GM12801 (cell line): ENCODE results near the gene ODF4.

Experiments used
- CTCF ChIP-seq: IDR thresholded peaks from one replicate; pipeline ENCODE4 v1.5.1; 2011; ENCODE audit warnings: control low read depth; ENCODE audit not compliant: insufficient read length; ENCODE audit errors: extremely low read depth

Gene ODF4

GRCh38 chr17:8392674-8393469 lies 53.2 kb downstream of the ODF4 start:
- no peak for TF ChIP-seq CTCF

GRCh38 chr17:8393470-8394231 lies 54.0 kb downstream of the ODF4 start:
- TF ChIP-seq CTCF: no peak
